HL-60 (cell line): ENCODE measurements around the gene AKAP12.

Experiments
- DNase-seq, 2 experiments: peaks; one replicate each; pipeline ENCODE4 v3.0.0-alpha.2; 2010 to 2020; ENCODE audit warnings: low read depth in 1 of 2, low spot score in 1 of 2
- H3K27ac ChIP-seq: fragments of 250-450 bp; sonication (Bioruptor Pico); replicated peaks from 2 replicates; pipeline ENCODE4 v1.5.1; 2020; ENCODE audit warnings: mild to moderate bottlenecking, moderate library complexity
- H3K27me3 ChIP-seq: fragments of 250-450 bp; sonication (Bioruptor Pico); 2 replicates; pipeline ENCODE4 v1.5.1; 2021; ENCODE audit warnings: mild to moderate bottlenecking, moderate library complexity; ENCODE audit not compliant: insufficient read depth, poor library complexity, severe bottlenecking
- H3K4me3 ChIP-seq: replicated peaks from 2 replicates; pipeline ENCODE4 v1.5.1; 2011; ENCODE audit warnings: mild to moderate bottlenecking, control low read depth, low read length; ENCODE audit not compliant: insufficient read depth
- GABPA ChIP-seq: IDR thresholded peaks from 2 replicates; pipeline ENCODE4 v1.6.1; 2012; ENCODE audit warnings: low read depth
- POLR2AphosphoS5 ChIP-seq: IDR thresholded peaks from 2 replicates; pipeline ENCODE4 v1.6.1; 2012; ENCODE audit warnings: low read depth
- SPI1 ChIP-seq: IDR thresholded peaks from 2 replicates; pipeline ENCODE4 v1.6.1; 2012; ENCODE audit warnings: low read depth, mild to moderate bottlenecking, borderline replicate concordance
- long read RNA-seq: library from polyadenylated mRNA; unstranded; transcript quantifications from one replicate; pipeline ENCODE4 v2.0.0, GENCODE V29; 2020
- TF ChIP-seq, protein P1 (sequence below): IDR thresholded peaks from 2 replicates; pipeline ENCODE4 v1.6.1; 2012; ENCODE audit warnings: low read depth; ENCODE audit not compliant: insufficient replicate concordance
- TF ChIP-seq, protein P2 (sequence below): IDR thresholded peaks from one replicate; pipeline ENCODE4 v1.5.1; 2011; ENCODE audit warnings: low read length, control low read depth, inconsistent platforms; ENCODE audit not compliant: insufficient read depth

The AKAP12 gene, protein sequence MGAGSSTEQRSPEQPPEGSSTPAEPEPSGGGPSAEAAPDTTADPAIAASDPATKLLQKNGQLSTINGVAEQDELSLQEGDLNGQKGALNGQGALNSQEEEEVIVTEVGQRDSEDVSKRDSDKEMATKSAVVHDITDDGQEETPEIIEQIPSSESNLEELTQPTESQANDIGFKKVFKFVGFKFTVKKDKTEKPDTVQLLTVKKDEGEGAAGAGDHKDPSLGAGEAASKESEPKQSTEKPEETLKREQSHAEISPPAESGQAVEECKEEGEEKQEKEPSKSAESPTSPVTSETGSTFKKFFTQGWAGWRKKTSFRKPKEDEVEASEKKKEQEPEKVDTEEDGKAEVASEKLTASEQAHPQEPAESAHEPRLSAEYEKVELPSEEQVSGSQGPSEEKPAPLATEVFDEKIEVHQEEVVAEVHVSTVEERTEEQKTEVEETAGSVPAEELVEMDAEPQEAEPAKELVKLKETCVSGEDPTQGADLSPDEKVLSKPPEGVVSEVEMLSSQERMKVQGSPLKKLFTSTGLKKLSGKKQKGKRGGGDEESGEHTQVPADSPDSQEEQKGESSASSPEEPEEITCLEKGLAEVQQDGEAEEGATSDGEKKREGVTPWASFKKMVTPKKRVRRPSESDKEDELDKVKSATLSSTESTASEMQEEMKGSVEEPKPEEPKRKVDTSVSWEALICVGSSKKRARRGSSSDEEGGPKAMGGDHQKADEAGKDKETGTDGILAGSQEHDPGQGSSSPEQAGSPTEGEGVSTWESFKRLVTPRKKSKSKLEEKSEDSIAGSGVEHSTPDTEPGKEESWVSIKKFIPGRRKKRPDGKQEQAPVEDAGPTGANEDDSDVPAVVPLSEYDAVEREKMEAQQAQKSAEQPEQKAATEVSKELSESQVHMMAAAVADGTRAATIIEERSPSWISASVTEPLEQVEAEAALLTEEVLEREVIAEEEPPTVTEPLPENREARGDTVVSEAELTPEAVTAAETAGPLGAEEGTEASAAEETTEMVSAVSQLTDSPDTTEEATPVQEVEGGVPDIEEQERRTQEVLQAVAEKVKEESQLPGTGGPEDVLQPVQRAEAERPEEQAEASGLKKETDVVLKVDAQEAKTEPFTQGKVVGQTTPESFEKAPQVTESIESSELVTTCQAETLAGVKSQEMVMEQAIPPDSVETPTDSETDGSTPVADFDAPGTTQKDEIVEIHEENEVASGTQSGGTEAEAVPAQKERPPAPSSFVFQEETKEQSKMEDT (N-terminal part only)
- long read RNA-seq: 0 reads

DNA sequence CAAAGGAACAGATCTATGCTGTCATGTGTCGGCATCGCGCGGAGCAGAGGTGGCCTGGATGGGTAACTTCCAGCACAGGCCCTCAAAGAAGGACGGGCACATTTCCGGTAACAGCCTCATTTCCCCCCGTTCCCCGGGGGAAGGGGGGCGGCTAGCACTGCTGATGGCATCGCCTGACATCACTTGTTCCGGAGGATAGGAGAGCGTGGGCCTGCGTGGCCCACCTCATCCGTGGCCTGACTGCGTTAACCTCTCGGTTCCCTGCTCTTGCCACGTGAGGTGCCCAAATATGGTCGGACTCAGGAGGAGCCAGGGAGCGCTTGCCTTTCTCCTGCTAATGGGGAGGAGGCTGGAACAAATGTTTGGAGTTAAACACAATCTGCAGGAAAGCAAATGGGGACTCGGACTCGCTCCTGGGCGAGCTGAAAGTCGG lies at the start of gene AKAP12:
Gene AKAP12, plus strand, starts transcription at position 365 of the 433 bp plus-strand sequence. CDS start 596 bp downstream, outside the sequence.
- Histone ChIP-seq H3K4me3 (no peak within 1 kb of the TSS), H3K27ac (no peak within 1 kb of the TSS), H3K27me3 (peaks cover 46% of the 10 kb centered on the region)
- no peak for DNase-seq
- TF ChIP-seq, protein P1, sequence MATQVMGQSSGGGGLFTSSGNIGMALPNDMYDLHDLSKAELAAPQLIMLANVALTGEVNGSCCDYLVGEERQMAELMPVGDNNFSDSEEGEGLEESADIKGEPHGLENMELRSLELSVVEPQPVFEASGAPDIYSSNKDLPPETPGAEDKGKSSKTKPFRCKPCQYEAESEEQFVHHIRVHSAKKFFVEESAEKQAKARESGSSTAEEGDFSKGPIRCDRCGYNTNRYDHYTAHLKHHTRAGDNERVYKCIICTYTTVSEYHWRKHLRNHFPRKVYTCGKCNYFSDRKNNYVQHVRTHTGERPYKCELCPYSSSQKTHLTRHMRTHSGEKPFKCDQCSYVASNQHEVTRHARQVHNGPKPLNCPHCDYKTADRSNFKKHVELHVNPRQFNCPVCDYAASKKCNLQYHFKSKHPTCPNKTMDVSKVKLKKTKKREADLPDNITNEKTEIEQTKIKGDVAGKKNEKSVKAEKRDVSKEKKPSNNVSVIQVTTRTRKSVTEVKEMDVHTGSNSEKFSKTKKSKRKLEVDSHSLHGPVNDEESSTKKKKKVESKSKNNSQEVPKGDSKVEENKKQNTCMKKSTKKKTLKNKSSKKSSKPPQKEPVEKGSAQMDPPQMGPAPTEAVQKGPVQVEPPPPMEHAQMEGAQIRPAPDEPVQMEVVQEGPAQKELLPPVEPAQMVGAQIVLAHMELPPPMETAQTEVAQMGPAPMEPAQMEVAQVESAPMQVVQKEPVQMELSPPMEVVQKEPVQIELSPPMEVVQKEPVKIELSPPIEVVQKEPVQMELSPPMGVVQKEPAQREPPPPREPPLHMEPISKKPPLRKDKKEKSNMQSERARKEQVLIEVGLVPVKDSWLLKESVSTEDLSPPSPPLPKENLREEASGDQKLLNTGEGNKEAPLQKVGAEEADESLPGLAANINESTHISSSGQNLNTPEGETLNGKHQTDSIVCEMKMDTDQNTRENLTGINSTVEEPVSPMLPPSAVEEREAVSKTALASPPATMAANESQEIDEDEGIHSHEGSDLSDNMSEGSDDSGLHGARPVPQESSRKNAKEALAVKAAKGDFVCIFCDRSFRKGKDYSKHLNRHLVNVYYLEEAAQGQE: no peak
- no peak for TF ChIP-seq SPI1
- TF ChIP-seq GABPA: no peak
- TF ChIP-seq, protein P2, sequence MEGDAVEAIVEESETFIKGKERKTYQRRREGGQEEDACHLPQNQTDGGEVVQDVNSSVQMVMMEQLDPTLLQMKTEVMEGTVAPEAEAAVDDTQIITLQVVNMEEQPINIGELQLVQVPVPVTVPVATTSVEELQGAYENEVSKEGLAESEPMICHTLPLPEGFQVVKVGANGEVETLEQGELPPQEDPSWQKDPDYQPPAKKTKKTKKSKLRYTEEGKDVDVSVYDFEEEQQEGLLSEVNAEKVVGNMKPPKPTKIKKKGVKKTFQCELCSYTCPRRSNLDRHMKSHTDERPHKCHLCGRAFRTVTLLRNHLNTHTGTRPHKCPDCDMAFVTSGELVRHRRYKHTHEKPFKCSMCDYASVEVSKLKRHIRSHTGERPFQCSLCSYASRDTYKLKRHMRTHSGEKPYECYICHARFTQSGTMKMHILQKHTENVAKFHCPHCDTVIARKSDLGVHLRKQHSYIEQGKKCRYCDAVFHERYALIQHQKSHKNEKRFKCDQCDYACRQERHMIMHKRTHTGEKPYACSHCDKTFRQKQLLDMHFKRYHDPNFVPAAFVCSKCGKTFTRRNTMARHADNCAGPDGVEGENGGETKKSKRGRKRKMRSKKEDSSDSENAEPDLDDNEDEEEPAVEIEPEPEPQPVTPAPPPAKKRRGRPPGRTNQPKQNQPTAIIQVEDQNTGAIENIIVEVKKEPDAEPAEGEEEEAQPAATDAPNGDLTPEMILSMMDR: no peak

DNA sequence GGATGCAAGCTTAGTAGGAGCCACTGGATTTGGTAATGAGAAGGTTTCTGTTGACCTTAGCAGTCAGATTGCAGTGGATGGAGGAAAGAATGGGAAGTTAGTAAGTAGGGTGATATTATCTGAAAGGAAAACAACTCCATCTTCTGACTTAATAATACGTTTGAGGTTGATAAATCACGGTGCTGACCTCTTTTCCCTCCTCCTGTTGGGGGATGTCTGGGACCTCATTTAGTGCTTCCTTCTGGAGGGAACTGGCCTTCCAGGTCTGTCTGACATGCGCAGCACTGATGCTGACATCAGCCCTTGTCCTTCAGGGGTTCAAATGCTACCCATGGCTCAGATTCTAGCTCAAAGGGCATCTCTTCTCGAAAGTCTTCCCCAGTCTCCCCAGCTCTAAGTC lies 48.2 kb upstream of the AKAP12 start:
- TF ChIP-seq, protein P2: no peak
- TF ChIP-seq SPI1: no peak
- TF ChIP-seq POLR2AphosphoS5: no peak
- TF ChIP-seq GABPA: no peak
- TF ChIP-seq, protein P1: no peak
- Histone ChIP-seq H3K27ac (no peak overlapping the region), H3K4me3 (no peak overlapping the region), H3K27me3 (no peaks in the 10 kb centered on the region)
- DNase-seq: no peak

DNA sequence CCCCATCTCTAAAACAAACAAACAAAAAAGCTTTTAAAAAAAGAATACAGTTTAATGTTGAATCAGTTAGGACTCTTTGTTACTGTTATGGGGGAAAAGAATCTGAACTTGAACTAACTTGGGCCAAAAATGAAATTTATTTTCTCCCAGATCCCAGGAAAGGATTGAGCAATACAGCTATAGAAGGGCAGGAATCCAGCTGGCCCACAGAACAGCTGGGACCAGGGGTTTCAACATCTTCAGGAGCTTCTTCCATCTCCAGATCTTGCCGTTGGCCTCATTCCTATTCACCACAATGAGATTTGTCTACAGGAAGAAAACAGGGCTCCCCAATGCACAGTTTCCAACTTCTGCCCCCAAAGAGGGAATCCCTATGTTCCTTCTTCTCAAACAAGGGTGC lies 43.2 kb upstream of the AKAP12 start:
- no peak for DNase-seq
- H3K27me3 ChIP-seq: peaks cover 3% of the 10 kb centered on the region
- H3K27ac ChIP-seq: no peak overlapping the region
- TF ChIP-seq, protein P1: no peak
- TF ChIP-seq SPI1 (no peak), GABPA (no peak), POLR2AphosphoS5 (no peak)
- TF ChIP-seq, protein P2: no peak
- no peak overlapping the region for H3K4me3 ChIP-seq
